CD4-positive, alpha-beta T cell treated with Interleukin-17A for 1 hour (primary cell): ENCODE measurements around the gene OR7G3.

Experiments used
- DNase-seq: peaks from one replicate; pipeline ENCODE4 v3.0.0-alpha.2; 2020

Gene OR7G3

DNA sequence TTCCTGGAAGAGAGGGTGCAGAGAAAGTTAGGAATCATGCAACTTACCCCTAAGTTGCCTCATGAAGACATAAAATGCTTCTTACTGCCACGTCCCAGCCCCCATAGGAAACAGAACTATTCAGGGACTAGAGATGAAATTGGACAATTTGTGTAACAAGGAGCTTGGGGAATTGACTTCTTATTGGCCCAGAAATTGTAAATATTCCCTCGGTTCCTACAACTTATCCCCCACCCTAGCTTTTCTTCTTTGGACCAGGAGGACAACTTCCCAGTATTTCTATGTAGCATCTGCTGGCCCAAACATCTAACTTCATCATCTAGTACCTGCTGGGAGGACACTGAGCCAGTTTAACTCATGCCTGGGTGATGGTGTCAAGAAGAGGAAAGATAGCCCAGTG, 40.0 kb downstream of the OR7G3 start, which contains the start of gene OR1M1:
Gene OR1M1 (plus strand): TSS at position 301 of the 400 bp plus-strand sequence. CDS start 6,184 bp downstream, outside the sequence.
- DNase-seq, result no peak

- DNase-seq, result no peak
Observed at GRCh38 chr19:9078651-9079050, 48.1 kb downstream of the OR7G3 start.

DNA sequence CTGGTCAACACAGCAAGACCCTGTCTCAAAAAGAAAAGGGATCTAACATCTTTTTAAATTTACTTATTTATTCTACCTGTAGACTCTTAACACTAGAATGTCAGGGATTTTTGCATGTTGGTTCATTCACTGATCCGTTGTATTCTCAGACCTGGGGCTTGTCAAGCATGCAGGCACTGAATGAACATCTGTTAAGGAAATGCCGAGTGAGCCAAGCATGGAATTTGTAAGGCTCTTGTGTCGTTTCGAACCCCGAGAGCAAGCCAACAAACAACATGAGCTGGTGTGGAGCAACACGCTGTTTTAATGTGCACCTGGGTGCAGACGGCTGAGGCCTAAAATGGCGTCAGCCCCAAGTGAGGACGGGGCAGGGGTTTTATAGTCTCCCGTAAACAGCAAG, 49.8 kb downstream of the OR7G3 start:
- DNase-seq, result no peak
